GM12801 (cell line): ENCODE data around the gene MTMR11.

ENCODE experiments used
- TF ChIP-seq, protein P1 (sequence below): IDR thresholded peaks from one replicate; pipeline ENCODE4 v1.5.1; 2011; ENCODE audit warnings: control low read depth; ENCODE audit not compliant: insufficient read length; ENCODE audit errors: extremely low read depth

The MTMR11 gene

DNA sequence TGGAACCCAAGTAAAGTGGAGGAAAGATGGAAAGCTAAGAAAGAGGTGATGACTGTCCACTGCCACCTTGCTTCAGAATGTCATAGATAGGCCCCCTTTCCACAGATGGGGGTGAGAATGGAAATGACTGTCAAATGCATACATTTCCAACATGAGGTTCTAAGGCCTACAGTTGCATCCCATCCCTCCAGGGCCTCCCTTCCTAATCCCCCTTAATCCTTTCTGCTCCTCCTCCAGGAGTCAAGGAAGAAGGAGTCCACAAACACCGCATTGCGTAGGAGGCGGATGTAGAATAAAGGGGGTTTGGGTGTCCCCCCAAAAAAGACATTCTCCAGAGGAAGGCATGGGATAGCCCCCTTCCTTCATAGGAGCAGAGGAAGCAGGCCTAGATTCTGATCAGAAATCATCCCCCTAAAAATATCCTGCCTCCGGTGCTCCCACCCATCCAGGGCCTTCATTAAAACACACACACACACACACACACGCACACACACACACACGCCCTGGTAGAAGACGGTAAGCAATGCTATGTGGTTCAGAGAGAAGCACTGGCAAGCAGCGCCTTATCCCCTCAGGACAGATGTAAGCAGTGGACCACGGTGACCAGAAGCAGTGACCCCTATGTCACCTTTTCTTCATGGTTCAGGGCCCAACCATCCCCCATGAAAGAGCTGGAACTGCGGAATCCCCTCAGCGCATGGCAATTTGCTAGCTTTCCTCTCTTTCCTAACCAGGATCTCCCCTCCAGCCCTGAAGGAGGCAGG is 21.1 kb downstream of the MTMR11 start:
- TF ChIP-seq, protein P1, sequence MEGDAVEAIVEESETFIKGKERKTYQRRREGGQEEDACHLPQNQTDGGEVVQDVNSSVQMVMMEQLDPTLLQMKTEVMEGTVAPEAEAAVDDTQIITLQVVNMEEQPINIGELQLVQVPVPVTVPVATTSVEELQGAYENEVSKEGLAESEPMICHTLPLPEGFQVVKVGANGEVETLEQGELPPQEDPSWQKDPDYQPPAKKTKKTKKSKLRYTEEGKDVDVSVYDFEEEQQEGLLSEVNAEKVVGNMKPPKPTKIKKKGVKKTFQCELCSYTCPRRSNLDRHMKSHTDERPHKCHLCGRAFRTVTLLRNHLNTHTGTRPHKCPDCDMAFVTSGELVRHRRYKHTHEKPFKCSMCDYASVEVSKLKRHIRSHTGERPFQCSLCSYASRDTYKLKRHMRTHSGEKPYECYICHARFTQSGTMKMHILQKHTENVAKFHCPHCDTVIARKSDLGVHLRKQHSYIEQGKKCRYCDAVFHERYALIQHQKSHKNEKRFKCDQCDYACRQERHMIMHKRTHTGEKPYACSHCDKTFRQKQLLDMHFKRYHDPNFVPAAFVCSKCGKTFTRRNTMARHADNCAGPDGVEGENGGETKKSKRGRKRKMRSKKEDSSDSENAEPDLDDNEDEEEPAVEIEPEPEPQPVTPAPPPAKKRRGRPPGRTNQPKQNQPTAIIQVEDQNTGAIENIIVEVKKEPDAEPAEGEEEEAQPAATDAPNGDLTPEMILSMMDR: no peak

DNA sequence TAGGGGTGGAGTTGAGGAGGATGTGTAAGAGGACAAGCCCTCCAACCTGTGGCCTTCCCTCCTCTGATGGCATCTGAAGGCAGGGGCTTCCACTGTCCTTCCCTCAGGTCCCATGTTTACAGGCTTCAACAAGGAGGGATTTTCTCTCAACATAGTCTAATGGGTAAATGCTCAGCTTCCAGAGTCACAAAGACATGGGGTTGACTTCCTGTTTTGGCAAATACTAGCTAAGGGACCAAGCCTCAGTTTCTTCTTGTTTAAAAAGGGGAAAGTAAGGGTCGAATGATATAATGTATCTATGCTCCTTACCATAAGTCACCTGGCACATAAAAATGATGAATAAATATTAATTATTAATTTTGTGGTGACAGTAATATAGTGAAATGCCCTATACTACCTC is 22.1 kb downstream of the MTMR11 start:
- TF ChIP-seq, protein P1: no peak

DNA sequence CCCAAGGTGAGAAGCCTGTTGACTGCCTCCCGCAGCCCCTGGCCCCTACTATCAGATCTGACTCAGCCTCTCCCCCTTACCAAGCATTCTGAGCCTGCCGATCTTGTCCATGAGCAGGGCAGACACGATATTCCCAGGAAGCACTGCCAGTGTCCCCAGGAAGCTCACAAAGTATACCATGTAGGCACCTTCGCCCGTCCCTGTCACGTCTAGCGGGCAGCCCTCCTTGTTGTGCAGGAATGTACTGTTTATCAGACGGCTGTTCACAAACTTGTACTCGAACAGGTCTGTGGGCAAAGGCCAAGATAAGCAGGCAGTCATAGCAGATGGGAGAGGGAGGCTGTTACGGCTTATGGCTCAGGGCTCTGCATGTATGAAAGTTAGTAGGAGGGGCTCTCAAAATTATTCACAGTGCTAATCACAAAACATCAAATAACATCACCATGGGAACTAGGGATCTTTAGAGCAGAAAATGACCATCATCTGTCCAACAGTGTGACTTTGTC is 30.1 kb downstream of the MTMR11 start:
- TF ChIP-seq, protein P1: no peak

DNA sequence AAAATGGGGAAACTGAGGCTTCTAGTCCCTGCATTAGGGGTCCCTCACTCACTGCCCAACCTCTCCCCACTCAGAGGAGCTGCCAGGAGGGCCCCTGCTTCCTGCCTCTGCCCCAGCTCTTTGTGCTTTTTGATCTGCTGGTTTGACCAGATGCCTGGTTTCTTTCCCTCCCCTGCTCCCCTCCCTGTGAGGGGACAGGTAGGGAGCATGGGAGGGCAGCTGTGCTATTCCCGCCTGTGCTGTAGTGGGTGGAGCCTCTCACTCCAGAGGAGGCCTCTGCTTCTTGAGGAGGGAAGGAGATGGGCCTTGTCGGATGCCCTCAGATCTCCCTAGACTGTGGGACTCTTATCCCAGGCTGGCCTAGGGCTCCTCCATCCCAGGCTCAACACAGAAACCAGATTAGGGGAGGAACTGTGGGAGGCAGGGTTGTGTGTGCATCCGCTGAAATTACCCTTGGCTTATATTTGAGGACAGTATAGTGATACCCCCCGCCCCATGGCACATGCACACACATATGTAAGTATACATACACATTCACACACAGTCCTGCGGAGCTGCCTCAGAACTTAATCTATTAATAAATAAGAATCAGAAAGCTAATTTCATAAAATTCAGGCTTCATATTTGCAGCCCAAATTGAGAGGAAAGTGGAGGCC is 32.7 kb downstream of the MTMR11 start:
- TF ChIP-seq, protein P1: no peak

DNA sequence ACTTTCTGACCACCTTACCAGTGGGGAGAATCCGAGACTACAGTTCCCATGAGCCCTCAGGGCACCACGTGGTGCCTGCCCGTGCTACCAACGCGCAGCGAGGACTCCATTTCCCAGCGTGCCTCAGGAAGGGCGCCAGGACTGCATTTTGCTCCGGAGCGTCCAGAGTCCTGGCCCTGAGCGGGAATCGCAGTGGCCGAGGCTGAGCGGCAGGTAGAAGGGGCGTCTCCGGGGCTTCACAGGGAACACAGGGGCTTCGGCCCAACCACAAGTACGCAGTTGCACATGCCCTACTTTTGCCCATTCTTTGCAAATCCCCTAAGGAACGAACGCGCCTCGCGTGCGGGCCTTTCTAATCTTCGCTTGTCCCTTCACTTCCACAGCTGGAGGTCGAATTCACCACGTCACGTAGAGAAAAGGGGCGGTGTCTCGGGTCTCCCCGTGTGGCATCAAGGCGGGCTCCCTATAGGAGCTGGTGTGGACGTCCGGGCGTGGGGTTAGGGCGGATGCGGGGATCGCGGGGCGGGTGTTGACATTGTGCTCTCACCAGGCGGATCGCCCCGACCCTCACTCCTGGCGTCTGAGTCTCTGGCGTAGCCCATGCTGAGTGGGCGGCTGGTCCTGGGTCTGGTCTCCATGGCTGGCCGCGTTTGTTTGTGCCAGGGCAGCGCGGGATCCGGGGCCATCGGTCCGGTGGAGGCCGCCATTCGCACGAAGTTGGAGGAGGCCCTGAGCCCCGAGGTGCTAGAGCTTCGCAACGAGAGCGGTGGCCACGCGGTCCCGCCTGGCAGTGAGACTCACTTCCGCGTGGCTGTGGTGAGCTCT is 37.0 kb downstream of the MTMR11 start, which contains the start of gene BOLA1:
TSS of gene BOLA1 (plus strand) at position 109 of the 825 bp plus-strand sequence. CDS start at position 601, 492 bp downstream.
- TF ChIP-seq, protein P1: no peak

DNA sequence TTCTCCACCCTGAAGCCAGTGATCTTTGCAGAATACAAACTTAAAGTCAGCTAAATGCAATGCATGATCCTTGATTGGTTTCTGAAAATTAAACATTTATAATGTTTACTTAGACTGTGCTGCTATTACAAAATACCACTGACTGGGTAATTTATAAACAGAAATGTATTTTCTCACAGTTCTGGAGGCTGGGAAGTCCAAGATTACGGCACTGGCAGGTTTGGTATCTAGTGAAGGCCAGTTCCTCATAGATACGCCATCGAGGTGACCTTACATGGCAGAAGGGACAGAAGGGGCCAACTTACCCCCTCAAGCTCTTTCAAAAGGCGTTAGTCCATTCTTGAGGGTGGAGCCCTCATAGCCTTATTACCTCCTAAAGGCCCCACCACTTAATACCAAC is 40.1 kb downstream of the MTMR11 start:
- TF ChIP-seq, protein P1: no peak

DNA sequence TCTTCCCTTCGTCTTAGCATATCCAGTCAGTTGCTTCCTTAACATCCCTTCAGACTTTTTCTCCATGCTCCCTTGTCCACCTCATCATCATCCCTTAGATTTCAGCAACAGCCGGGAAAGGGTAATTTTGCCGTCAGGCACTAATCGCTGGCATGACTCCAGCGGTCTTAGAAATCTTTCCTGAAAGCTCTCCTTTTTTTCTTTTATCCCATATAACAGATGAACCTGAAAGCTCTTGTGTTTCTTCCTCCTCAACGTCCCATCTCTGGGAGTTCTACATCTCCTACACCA is 47.7 kb downstream of the MTMR11 start:
- TF ChIP-seq, protein P1: no peak
